Measurements from ENCODE around the gene TMEM52.
A peak's percentile ranks its signal among the peaks of the same experiment; 100 is the strongest.
"Not testable (repeated sequence)": the region's sequence is repeated elsewhere in the genome, so short reads cannot be mapped to it uniquely, and the experiment has no call there.

The TMEM52 gene

DNA sequence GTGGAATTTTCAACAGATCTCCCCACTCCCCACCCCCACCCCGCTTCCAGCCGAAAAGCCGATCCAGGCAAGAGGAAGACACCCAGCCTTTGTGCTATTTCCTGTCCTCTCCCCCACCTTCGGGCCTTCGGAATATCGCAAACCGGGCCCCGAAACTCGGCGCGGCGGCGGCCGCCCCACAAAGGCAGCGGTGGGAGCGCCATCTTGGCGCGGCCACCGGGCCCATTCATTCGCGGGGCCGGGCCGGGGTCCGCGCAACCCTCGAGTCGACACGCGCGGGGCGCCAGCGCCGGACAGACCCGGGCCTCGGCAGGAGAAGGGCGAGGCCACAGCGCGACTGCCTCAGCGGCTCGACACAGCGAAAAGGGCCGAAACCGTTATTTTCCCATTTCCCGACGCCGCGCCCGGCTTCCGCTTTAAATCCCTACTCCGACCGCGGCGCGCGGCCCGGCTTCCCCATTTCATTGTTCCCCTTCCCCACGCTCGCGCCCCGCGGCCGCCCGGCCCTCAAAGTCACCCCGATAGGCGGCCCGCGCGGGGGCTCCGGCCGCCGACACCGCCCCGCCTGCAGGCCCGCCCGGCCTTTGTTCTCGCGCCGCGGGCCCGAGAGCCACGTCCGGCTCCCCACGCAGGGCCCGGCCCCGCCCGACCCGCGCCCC, 29.1 kb downstream of the TMEM52 start:
- peak overlapping the region; percentile 72 to 89 (median 82) for H3K4me3 ChIP-seq (ENCODE audit: low read depth in 1 of 5, low read length in 5 of 5)
- no peaks in the 10 kb centered on the region for H3K27me3 ChIP-seq (ENCODE audit: control insufficient read depth in 5 of 5, insufficient read depth in 4 of 5, low read length in 5 of 5)
- H3K4me1 ChIP-seq (ENCODE audit: control insufficient read depth in 5 of 5, insufficient read depth in 5 of 5, low read length in 5 of 5), result peaks cover 5 to 58% (median 48%) of the 10 kb centered on the region in 5 donors
- H3K9me3 ChIP-seq (ENCODE audit: control insufficient read depth in 5 of 5, low read length in 5 of 5), result no peaks in the 10 kb centered on the region
- H3K36me3 ChIP-seq (ENCODE audit: control insufficient read depth in 5 of 5, insufficient read depth in 5 of 5, low read length in 5 of 5), result no peaks in the 10 kb centered on the region
- peak overlapping the region; percentile 86 for H3K27ac ChIP-seq (ENCODE audit: low read depth, low read length)
- peak overlapping the region; percentile 43 to 98 (median 92) for H3K9ac ChIP-seq (ENCODE audit: low read length in 5 of 5)

DNA sequence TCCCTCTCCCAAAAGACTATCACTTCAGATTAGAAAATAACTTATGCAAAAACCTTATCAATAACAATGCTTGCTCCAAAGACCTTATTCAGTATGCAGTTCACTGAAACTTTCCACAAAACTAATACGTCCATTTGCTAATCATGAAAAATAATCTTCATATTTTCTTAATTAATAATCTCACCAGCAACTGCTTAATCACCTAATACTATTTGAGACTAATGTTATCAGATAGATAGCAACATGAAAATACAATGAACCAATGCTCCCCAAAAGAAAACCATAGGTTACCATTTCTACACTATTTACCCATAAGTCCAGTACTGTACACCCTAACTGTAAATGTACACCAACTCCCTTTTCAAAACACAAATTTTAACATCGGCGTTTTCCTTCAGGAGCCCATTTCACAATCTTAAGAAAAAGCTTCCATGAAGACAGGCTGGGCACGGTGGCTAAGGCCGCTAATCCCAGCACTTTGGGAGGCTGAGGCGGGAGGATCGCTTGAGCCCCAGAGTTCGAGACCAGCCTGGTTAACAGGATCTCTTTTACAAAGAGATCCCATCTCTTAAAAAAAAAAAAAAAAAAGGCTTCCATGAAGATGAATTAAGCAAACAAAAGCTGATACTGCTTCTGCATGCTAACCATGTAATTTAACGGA, 29.9 kb downstream of the TMEM52 start:
- H3K4me1 ChIP-seq (ENCODE audit: control insufficient read depth in 5 of 5, insufficient read depth in 5 of 5, low read length in 5 of 5), result peaks cover 5 to 53% (median 41%) of the 10 kb centered on the region in 5 donors
- H3K4me3 ChIP-seq (ENCODE audit: low read depth in 1 of 5, low read length in 5 of 5), result peak overlapping the region; percentile 72 to 89 (median 82)
- H3K9me3 ChIP-seq (ENCODE audit: control insufficient read depth in 5 of 5, low read length in 5 of 5), result no peaks in the 10 kb centered on the region
- no peaks in the 10 kb centered on the region for H3K36me3 ChIP-seq (ENCODE audit: control insufficient read depth in 5 of 5, insufficient read depth in 5 of 5, low read length in 5 of 5)
- H3K9ac ChIP-seq (ENCODE audit: low read length in 5 of 5), result peak overlapping the region; percentile 43 to 98 (median 92)
- no peaks in the 10 kb centered on the region for H3K27me3 ChIP-seq (ENCODE audit: control insufficient read depth in 5 of 5, insufficient read depth in 4 of 5, low read length in 5 of 5)
- H3K27ac ChIP-seq (ENCODE audit: low read depth, low read length), result peak overlapping the region; percentile 86

DNA sequence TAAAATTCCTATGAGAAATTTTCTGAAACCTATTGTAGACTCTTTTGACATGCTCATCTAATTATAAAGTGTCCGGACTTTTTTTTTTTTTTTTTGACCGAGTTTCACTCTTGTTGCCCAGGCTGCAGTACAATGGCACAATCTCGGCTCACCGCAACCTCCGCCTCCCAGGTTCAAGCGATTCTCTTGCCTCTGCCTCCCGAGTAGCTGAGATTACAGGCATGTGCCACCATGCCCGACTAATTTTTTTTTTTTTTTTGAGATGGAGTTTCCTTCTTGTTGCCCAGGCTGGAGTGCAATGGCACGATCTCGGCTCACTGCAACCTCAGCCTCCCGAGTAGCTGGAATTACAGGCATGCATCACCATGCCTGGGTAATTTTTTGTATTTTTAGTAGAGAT, 35.2 kb downstream of the TMEM52 start:
- H3K27ac ChIP-seq (ENCODE audit: low read depth, low read length); H3K9ac ChIP-seq (ENCODE audit: low read length in 5 of 5): not testable (repeated sequence)

DNA sequence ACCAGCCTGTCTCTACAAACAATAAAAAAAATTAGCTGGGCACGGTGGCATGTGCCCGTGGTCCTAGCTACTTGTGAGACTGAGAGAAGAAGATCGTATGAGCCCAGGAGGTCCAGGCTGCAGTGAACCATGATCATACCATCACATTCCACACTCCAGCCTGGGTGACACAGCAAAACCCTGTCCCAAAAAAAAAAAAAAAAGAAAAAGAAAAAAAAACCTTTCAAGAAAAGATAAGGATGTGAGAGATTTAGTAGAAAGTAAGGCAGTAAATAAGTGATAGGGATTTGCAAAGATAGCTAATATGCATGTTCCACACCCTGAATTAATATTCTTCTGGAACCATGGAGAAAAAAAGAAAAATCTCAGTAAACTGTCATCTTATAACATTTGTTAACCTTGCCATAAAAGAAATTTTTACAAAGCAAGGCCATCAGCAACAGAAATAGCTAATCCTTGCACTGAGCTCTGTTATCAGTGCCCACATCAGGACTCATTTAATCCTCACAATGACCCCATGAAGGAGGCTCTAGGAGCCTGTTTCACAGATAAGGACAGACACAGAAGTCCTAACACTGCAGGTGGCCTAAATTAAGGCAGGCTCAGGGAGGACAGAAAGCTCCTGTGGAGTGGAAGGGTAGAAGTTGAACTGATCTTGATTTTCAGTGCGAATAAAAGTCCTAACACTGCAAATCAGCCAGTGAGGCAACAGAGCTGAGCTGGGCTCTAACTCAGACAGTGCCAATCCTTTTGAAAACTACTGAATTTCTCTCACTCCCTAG, 35.8 kb downstream of the TMEM52 start:
- peaks cover 17 to 59% (median 50%) of the 10 kb centered on the region in 5 donors for H3K4me1 ChIP-seq (ENCODE audit: control insufficient read depth in 5 of 5, insufficient read depth in 5 of 5, low read length in 5 of 5)
- no peaks in the 10 kb centered on the region for H3K27me3 ChIP-seq (ENCODE audit: control insufficient read depth in 5 of 5, insufficient read depth in 4 of 5, low read length in 5 of 5)
- H3K4me3 ChIP-seq (ENCODE audit: low read depth in 1 of 5, low read length in 5 of 5), result no peak overlapping the region
- H3K9ac ChIP-seq (ENCODE audit: low read length in 5 of 5), result peak overlapping the region in 2 of 5 donors; percentile 16 to 28
- H3K9me3 ChIP-seq (ENCODE audit: control insufficient read depth in 5 of 5, low read length in 5 of 5), result no peaks in the 10 kb centered on the region
- no peak overlapping the region for H3K27ac ChIP-seq (ENCODE audit: low read depth, low read length)
- H3K36me3 ChIP-seq (ENCODE audit: control insufficient read depth in 5 of 5, insufficient read depth in 5 of 5, low read length in 5 of 5), result peaks cover 0 to 2% (median 0%) of the 10 kb centered on the region in 5 donors

More for the DNA sequence above, 35.2 kb downstream of the TMEM52 start:
- H3K27me3 ChIP-seq (ENCODE audit: control insufficient read depth in 5 of 5, insufficient read depth in 4 of 5, low read length in 5 of 5); H3K9me3 ChIP-seq (ENCODE audit: control insufficient read depth in 5 of 5, low read length in 5 of 5); H3K36me3 ChIP-seq (ENCODE audit: control insufficient read depth in 5 of 5, insufficient read depth in 5 of 5, low read length in 5 of 5); H3K4me3 ChIP-seq (ENCODE audit: low read depth in 1 of 5, low read length in 5 of 5): not testable (repeated sequence)
- peaks cover 17 to 59% (median 54%) of the 10 kb centered on the region in 5 donors for H3K4me1 ChIP-seq (ENCODE audit: control insufficient read depth in 5 of 5, insufficient read depth in 5 of 5, low read length in 5 of 5)

DNA sequence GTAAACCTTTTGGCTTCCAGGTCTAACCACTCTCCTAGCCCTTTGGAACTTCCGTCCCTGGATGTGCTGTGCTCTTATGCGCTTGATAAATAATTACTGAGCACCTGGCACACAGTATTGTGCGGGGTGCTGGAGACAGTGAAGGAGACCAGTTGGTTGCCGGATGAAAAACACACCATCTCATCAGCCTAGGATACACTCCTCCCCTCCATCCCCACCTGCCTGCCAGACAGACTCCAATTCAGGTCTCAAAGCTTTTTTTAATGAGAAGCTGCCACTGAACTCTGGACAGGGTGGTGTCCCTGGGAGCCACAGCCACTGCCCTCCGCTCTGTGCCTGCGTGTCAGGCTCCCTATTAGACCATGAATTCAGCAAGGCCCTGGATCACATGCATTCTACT, 37.4 kb downstream of the TMEM52 start:
- Histone ChIP-seq H3K4me3 (ENCODE audit: low read depth in 1 of 5, low read length in 5 of 5) (no peak overlapping the region), H3K9ac (ENCODE audit: low read length in 5 of 5) (no peak overlapping the region), H3K27ac (ENCODE audit: low read depth, low read length) (peak overlapping the region; percentile 3), H3K9me3 (ENCODE audit: control insufficient read depth in 5 of 5, low read length in 5 of 5) (no peaks in the 10 kb centered on the region), H3K27me3 (ENCODE audit: control insufficient read depth in 5 of 5, insufficient read depth in 4 of 5, low read length in 5 of 5) (no peaks in the 10 kb centered on the region), H3K4me1 (ENCODE audit: control insufficient read depth in 5 of 5, insufficient read depth in 5 of 5, low read length in 5 of 5) (peaks cover 17 to 54% (median 40%) of the 10 kb centered on the region in 5 donors), H3K36me3 (ENCODE audit: control insufficient read depth in 5 of 5, insufficient read depth in 5 of 5, low read length in 5 of 5) (peaks cover 0 to 2% (median under 1%) of the 10 kb centered on the region in 5 donors)

DNA sequence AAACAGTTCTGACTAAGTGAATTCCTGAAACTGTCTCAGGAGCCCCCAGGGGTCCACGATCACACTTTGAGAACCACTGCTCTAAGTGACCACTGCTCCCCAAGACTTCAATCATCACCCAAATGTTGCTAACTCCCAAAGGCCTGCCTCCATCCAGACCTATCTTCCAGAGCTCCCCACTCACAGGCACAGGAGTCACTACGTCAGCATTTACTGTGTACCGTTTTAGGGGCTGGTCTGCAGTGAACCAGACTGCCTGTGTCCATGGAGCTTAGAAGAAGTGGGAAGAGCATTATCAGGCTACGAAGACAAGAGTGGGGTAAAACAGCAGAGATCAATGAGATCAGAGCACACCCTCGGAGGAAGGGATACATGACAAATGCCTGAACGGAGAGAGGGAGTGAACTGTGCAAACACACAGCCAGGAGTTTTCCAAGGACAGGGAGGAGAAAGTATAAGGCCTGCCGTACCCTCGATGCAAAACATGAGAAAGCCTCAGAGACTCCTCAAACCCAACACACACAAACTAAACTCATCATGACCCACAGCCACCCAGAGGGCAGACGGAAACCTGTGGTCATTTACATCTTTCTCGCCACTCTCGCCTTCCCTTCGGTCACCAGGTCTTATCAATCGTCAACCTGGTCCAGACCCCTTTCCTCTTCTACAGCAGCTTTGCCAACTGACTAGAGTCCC, 38.3 kb downstream of the TMEM52 start:
- H3K9ac ChIP-seq (ENCODE audit: low read length in 5 of 5), result peak overlapping the region in 1 of 5 donors; percentile 15
- H3K36me3 ChIP-seq (ENCODE audit: control insufficient read depth in 5 of 5, insufficient read depth in 5 of 5, low read length in 5 of 5), result peaks cover 0 to 11% (median 10%) of the 10 kb centered on the region in 5 donors
- H3K9me3 ChIP-seq (ENCODE audit: control insufficient read depth in 5 of 5, low read length in 5 of 5), result no peaks in the 10 kb centered on the region
- H3K4me3 ChIP-seq (ENCODE audit: low read depth in 1 of 5, low read length in 5 of 5), result peak overlapping the region in 2 of 5 donors; percentile 3 to 10
- H3K27me3 ChIP-seq (ENCODE audit: control insufficient read depth in 5 of 5, insufficient read depth in 4 of 5, low read length in 5 of 5), result no peaks in the 10 kb centered on the region
- no peak overlapping the region for H3K27ac ChIP-seq (ENCODE audit: low read depth, low read length)
- peaks cover 19 to 60% (median 49%) of the 10 kb centered on the region in 5 donors for H3K4me1 ChIP-seq (ENCODE audit: control insufficient read depth in 5 of 5, insufficient read depth in 5 of 5, low read length in 5 of 5)

DNA sequence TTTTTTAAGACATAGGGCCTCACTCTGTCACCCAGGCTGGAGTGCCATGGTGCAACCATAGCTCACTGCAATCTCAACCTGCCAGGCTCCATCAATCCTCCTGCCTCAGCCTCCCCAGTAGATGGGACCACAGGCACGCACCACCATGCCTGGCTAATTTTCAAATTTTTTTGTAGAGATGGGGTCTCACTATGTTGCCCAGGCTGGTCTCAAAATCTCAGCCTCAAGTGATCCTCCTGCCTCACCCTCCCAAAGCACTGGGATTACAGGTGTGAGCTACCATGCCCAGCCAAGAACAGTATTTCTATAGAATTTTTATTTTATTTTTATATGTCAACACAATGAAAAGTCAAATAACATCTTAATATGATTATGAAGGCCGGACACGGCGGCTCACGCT, 39.1 kb downstream of the TMEM52 start:
- peaks cover 0 to 16% (median 12%) of the 10 kb centered on the region in 5 donors for H3K36me3 ChIP-seq (ENCODE audit: control insufficient read depth in 5 of 5, insufficient read depth in 5 of 5, low read length in 5 of 5)

DNA sequence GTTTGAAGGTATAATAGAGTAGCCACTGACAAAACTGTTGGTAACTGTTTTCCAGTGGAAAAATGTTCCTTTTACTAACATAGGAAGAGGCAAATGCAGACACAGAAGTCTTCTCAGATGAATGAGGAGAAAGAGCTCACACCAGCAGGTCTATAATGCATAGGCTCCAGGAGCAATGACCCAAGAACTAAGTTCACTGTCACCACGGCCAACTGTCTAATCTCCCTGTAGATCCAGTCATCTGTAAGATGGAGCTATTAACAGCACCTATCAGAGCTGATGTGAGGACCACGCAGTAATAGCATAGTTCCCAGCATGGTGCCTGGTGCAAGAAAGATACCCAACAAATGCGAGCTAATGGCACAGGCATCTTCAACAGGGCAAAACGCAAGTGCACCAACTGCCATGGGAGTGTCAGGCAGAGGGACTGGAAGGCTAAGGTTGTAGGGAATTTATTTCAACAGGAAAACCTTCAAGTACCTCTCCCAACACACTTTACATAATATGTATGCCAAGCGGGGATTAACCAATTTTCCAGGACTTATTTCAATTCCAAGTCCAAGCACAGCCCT, 41.1 kb downstream of the TMEM52 start:
- no peaks in the 10 kb centered on the region for H3K27me3 ChIP-seq (ENCODE audit: control insufficient read depth in 5 of 5, insufficient read depth in 4 of 5, low read length in 5 of 5)
- no peak overlapping the region for H3K27ac ChIP-seq (ENCODE audit: low read depth, low read length)
- H3K4me3 ChIP-seq (ENCODE audit: low read depth in 1 of 5, low read length in 5 of 5), result no peak overlapping the region
- H3K36me3 ChIP-seq (ENCODE audit: control insufficient read depth in 5 of 5, insufficient read depth in 5 of 5, low read length in 5 of 5), result peaks cover 0 to 22% (median 12%) of the 10 kb centered on the region in 5 donors
- no peak overlapping the region for H3K9ac ChIP-seq (ENCODE audit: low read length in 5 of 5)
- peaks cover 23 to 67% (median 55%) of the 10 kb centered on the region in 5 donors for H3K4me1 ChIP-seq (ENCODE audit: control insufficient read depth in 5 of 5, insufficient read depth in 5 of 5, low read length in 5 of 5)
- H3K9me3 ChIP-seq (ENCODE audit: control insufficient read depth in 5 of 5, low read length in 5 of 5), result no peaks in the 10 kb centered on the region

More for the DNA sequence above, 39.1 kb downstream of the TMEM52 start:
- Histone ChIP-seq H3K9me3 (ENCODE audit: control insufficient read depth in 5 of 5, low read length in 5 of 5) (no peaks in the 10 kb centered on the region), H3K27ac (ENCODE audit: low read depth, low read length) (no peak overlapping the region), H3K9ac (ENCODE audit: low read length in 5 of 5) (no peak overlapping the region), H3K27me3 (ENCODE audit: control insufficient read depth in 5 of 5, insufficient read depth in 4 of 5, low read length in 5 of 5) (no peaks in the 10 kb centered on the region), H3K4me3 (ENCODE audit: low read depth in 1 of 5, low read length in 5 of 5) (no peak overlapping the region), H3K4me1 (ENCODE audit: control insufficient read depth in 5 of 5, insufficient read depth in 5 of 5, low read length in 5 of 5) (peaks cover 19 to 62% (median 49%) of the 10 kb centered on the region in 5 donors)

DNA sequence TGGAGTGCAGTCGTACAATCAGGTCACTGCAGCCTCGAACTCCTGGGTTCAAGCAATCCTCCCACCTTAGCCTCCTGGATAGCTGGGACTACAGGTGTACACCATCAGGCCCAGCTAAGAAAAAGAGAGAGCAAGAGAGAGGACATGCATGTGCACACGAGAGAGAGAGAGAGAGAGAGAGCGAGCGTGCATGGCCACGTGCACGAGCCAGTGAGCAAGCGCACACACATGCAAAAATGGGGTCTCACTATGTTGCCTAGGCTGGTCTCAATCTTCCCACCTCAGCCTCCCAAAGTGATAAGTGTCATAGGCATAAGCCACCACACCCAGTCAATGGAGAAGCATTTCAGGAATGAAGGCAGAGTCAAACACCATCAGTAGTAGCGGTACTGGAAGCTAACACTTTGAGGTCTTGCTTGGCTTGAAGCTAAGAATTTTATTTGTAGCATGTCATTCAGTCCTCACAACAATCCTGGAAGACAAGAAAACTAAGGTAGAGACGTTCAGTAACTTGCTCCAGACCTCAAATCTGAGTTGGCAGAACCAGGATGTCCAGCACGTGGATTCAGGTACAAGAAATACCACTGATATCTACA, 42.6 kb downstream of the TMEM52 start:
- H3K4me3 ChIP-seq (ENCODE audit: low read depth in 1 of 5, low read length in 5 of 5), result no peak overlapping the region
- H3K9me3 ChIP-seq (ENCODE audit: control insufficient read depth in 5 of 5, low read length in 5 of 5), result no peaks in the 10 kb centered on the region
- no peaks in the 10 kb centered on the region for H3K27me3 ChIP-seq (ENCODE audit: control insufficient read depth in 5 of 5, insufficient read depth in 4 of 5, low read length in 5 of 5)
- H3K27ac ChIP-seq (ENCODE audit: low read depth, low read length), result no peak overlapping the region
- no peak overlapping the region for H3K9ac ChIP-seq (ENCODE audit: low read length in 5 of 5)
- peaks cover 20 to 71% (median 57%) of the 10 kb centered on the region in 5 donors for H3K4me1 ChIP-seq (ENCODE audit: control insufficient read depth in 5 of 5, insufficient read depth in 5 of 5, low read length in 5 of 5)
- H3K36me3 ChIP-seq (ENCODE audit: control insufficient read depth in 5 of 5, insufficient read depth in 5 of 5, low read length in 5 of 5), result peaks cover 0 to 23% (median 12%) of the 10 kb centered on the region in 5 donors

Data from subcutaneous abdominal adipose tissue (tissue), 5 donors.